Measurements from ENCODE around the gene CA11. TPM values are rescaled to one million over a fixed set of nuclear protein-coding genes. Genes with fewer than 3 reads are reported as not detected.
A peak's percentile ranks its signal among the peaks of the same experiment; 100 is the strongest.

The CA11 gene
- total RNA-seq, 1 donor from 2014 or later = 9.6 TPM

- H3K27ac Mint-ChIP-seq = peak overlapping the region; percentile 91
- no peak for TF ChIP-seq CTCF (IDR thresholded peaks at IDR 0.05; ENCODE audit: unreplicated experiment)
- H3K4me3 Mint-ChIP-seq (ENCODE audit: low read depth) = no peak overlapping the region
- peaks cover 16% of the 10 kb centered on the region for H3K27me3 Mint-ChIP-seq
- H3K36me3 Mint-ChIP-seq (ENCODE audit: insufficient read depth) = no peaks in the 10 kb centered on the region
- peaks cover 9% of the 10 kb centered on the region for H3K4me1 Mint-ChIP-seq (ENCODE audit: low read depth)
- no peaks in the 10 kb centered on the region for H3K9me3 Mint-ChIP-seq (ENCODE audit: low read depth)
- no peak for DNase-seq (ENCODE audit: low spot score, unreplicated experiment)
Observed at GRCh38 chr19:48639483-48640375, 6.3 kb downstream of the CA11 start.

GRCh38 chr19:48638831-48639381 lies 7.1 kb downstream of the CA11 start:
- no peak overlapping the region for H3K4me3 Mint-ChIP-seq (ENCODE audit: low read depth)

GRCh38 chr19:48637948-48638830 lies 7.8 kb downstream of the CA11 start:
- no peaks in the 10 kb centered on the region for H3K9me3 Mint-ChIP-seq (ENCODE audit: low read depth)
- H3K27me3 Mint-ChIP-seq = peaks cover 16% of the 10 kb centered on the region
- H3K36me3 Mint-ChIP-seq (ENCODE audit: insufficient read depth) = no peaks in the 10 kb centered on the region
- peaks cover 16% of the 10 kb centered on the region for H3K4me1 Mint-ChIP-seq (ENCODE audit: low read depth)
- H3K27ac Mint-ChIP-seq = peak overlapping the region; percentile 97
- H3K4me3 Mint-ChIP-seq (ENCODE audit: low read depth) = peak overlapping the region; percentile 85
- DNase-seq (ENCODE audit: low spot score, unreplicated experiment) = peak; percentile 62
- TF ChIP-seq CTCF (IDR thresholded peaks at IDR 0.05; ENCODE audit: unreplicated experiment) = peak; percentile 24

More at GRCh38 chr19:48638831-48639381, 7.1 kb downstream of the CA11 start:
- TF ChIP-seq CTCF (IDR thresholded peaks at IDR 0.05; ENCODE audit: unreplicated experiment) = no peak
- H3K9me3 Mint-ChIP-seq (ENCODE audit: low read depth) = no peaks in the 10 kb centered on the region
- no peak for DNase-seq (ENCODE audit: low spot score, unreplicated experiment)
- H3K4me1 Mint-ChIP-seq (ENCODE audit: low read depth) = peaks cover 13% of the 10 kb centered on the region
- peaks cover 16% of the 10 kb centered on the region for H3K27me3 Mint-ChIP-seq
- H3K36me3 Mint-ChIP-seq (ENCODE audit: insufficient read depth) = no peaks in the 10 kb centered on the region
- H3K27ac Mint-ChIP-seq = peak overlapping the region; percentile 33

- Mint-ChIP-seq H3K27ac (peak overlapping the region; percentile 97), H3K4me1 (ENCODE audit: low read depth) (peaks cover 17% of the 10 kb centered on the region), H3K27me3 (peaks cover 16% of the 10 kb centered on the region), H3K4me3 (ENCODE audit: low read depth) (peak overlapping the region; percentile 85), H3K36me3 (ENCODE audit: insufficient read depth) (no peaks in the 10 kb centered on the region), H3K9me3 (ENCODE audit: low read depth) (no peaks in the 10 kb centered on the region)
- peak; percentile 95 for DNase-seq (ENCODE audit: low spot score, unreplicated experiment)
- no peak for TF ChIP-seq CTCF (IDR thresholded peaks at IDR 0.05; ENCODE audit: unreplicated experiment)
Observed at GRCh38 chr19:48637449-48637947, 8.5 kb downstream of the CA11 start.
